Measurements from ENCODE around the gene PHF1. TPM values are rescaled to one million over a fixed set of nuclear protein-coding genes. Genes with fewer than 3 reads are reported as not detected.

PHF1 gene
- total RNA-seq, 2 experiments from 2014 or later: 31.9 to 32.6 TPM

DNA sequence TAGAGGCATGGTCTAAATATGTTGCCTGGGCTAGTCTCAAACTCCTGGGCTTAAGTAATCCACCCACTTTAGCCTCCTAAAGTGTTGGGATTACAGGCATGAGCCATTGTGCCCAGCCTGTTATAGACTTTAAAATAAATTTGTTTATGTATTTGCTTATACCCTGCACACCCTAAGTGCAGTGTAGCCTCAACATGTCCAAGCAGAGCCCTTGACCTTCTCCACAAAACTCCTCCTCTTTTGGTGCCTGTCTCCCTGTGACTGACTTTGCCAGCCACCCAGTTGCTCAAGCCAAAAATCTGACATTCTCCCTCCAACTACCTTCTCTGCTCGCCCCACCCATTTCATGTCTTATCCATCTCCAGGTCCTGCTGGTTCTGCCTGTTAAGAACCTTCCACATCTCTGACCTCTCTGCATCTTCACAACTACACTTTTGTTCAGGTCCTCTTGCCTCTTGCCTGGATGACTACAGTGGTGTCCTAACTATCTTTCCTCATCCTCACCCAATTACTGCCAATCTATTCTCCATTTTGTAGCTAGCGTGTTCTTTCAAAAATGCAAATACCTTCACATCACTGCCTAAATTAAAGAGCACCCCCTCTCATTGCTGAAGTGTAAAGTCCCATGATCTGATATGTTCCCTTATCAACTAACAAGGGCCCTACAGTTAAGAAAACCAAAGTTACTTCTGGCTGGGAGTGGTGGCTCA, 30.4 kb upstream of the PHF1 start:
- ChIA-PET POLR2A (no interaction called here), CTCF (no interaction called here)
- TF ChIP-seq, protein P1, sequence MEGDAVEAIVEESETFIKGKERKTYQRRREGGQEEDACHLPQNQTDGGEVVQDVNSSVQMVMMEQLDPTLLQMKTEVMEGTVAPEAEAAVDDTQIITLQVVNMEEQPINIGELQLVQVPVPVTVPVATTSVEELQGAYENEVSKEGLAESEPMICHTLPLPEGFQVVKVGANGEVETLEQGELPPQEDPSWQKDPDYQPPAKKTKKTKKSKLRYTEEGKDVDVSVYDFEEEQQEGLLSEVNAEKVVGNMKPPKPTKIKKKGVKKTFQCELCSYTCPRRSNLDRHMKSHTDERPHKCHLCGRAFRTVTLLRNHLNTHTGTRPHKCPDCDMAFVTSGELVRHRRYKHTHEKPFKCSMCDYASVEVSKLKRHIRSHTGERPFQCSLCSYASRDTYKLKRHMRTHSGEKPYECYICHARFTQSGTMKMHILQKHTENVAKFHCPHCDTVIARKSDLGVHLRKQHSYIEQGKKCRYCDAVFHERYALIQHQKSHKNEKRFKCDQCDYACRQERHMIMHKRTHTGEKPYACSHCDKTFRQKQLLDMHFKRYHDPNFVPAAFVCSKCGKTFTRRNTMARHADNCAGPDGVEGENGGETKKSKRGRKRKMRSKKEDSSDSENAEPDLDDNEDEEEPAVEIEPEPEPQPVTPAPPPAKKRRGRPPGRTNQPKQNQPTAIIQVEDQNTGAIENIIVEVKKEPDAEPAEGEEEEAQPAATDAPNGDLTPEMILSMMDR (IDR thresholded peaks at IDR 0.05): no peak
- Mint-ChIP-seq H3K27me3 (no peaks in the 10 kb centered on the region), H3K4me3 (no peak overlapping the region), H3K36me3 (ENCODE audit: low read depth) (no peaks in the 10 kb centered on the region), H3K9me3 (no peaks in the 10 kb centered on the region), H3K4me1 (ENCODE audit: low read depth) (no peaks in the 10 kb centered on the region), H3K27ac (no peak overlapping the region)
- DNase-seq (no peak), ATAC-seq (no peak)
- intact Hi-C loops (cut with micrococcal nuclease): no loop called here

DNA sequence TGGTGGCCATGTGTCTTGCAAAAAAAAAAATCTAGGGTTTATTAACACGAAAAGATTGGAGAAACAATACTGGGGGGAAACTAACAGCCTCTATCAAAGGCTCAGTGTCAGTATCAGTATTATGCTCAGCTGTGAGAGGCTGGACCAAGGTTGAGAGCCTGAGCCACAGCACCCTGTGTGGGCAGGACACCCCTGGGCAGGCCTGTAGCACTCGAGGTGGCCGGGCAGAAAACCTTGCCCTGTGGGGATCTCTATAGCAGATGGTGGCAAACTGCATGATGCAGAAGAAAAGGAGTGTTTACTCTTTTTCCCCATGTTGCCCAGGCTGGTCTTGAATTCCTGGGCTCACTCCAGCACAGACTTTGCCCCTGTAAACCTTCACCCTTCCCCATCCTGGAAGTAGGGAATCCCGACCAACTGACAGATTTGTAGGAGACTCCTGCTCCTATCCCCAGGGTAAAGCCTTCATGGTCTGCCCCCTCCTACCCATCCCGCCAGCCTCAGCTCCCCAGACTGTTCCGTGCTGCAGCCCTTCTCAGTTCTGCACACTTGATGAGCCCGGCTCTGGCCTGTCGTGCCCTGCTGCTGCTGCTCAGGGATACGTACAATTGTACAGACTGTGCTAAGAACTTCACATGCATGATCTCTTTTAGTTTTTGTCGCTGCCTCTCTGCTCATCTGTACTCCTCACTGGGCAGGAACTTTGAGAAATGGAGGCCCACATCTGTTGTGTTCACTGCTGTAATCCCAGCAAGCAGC, 27.2 kb upstream of the PHF1 start:
- TF ChIP-seq, protein P1 (IDR thresholded peaks at IDR 0.05): no peak
- DNase-seq (no peak), ATAC-seq (no peak)
- H3K27ac Mint-ChIP-seq: no peak overlapping the region
- H3K27me3 Mint-ChIP-seq: no peaks in the 10 kb centered on the region
- H3K4me3 Mint-ChIP-seq: no peak overlapping the region
- no peaks in the 10 kb centered on the region for H3K9me3 Mint-ChIP-seq
- intact Hi-C loops (cut with micrococcal nuclease): no loop called here
- ChIA-PET POLR2A (interaction anchor here (0.7 kb wide), 1 partner anchor 110 kb away, joined by 3 read pairs; no protein-coding TSS in a partner anchor), CTCF (no interaction called here)
- H3K4me1 Mint-ChIP-seq (ENCODE audit: low read depth): no peaks in the 10 kb centered on the region
- H3K36me3 Mint-ChIP-seq (ENCODE audit: low read depth): no peaks in the 10 kb centered on the region

DNA sequence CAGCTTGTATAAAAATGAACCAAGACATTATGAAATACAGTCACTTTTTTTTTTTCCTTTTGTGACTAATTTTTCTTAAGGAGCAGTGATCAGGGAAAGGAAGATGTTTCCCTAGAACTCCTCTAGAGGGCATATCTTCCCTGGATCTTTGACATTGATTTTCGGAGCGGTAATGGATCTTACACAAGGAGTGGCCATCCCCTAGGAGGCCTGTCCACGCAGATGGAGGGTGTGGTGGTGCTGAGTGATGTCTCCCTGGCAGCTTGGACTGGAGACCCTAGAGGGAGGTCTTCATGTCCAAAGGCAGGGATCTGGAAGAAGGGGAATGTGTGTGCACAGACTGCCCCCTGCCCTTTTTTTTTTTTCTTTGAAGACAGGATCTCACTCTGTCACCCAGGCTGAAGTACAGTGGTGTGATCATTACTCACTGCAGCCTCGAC, 26.2 kb upstream of the PHF1 start:
- no peaks in the 10 kb centered on the region for H3K27me3 Mint-ChIP-seq
- no peaks in the 10 kb centered on the region for H3K36me3 Mint-ChIP-seq (ENCODE audit: low read depth)
- ATAC-seq: no peak
- no peak for DNase-seq
- no peaks in the 10 kb centered on the region for H3K9me3 Mint-ChIP-seq
- CTCF ChIA-PET: no interaction called here
- no peak overlapping the region for H3K27ac Mint-ChIP-seq
- H3K4me1 Mint-ChIP-seq (ENCODE audit: low read depth): no peaks in the 10 kb centered on the region
- no peak overlapping the region for H3K4me3 Mint-ChIP-seq
- TF ChIP-seq, protein P1 (IDR thresholded peaks at IDR 0.05): no peak
- POLR2A ChIA-PET: interaction anchor here (0.7 kb wide), 1 partner anchor 111 kb away, joined by 3 read pairs; no protein-coding TSS in a partner anchor
- intact Hi-C loops (cut with micrococcal nuclease): no loop called here

DNA sequence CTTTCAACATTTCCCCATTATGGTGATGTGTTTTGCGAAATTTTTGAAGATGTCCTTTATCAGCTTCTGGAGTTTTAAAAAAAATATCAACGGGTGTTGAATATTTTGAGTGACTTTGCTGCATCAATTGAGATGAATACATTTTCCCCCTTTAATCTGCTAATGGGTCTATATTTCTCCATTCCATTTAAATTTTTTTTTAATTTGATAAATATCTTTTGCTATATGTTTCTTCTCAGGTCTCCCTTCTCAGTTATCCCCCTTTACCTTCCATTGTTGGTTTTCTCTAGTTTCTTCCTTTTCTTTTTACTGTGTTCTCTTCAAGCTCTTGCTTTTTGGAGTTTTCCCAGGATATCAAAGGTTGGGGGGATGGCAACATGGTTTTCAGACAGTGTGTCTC, 20.6 kb upstream of the PHF1 start:
- ATAC-seq: no peak
- CTCF ChIA-PET: interaction anchor here (0.8 to 2.2 kb wide), 17 partner anchors 16 to 190 kb away, joined by 3 to 11 read pairs (median 4); partner anchors contain the start of genes BAK1, PFDN6, RGL2 and ZBTB22
- TF ChIP-seq, protein P1 (IDR thresholded peaks at IDR 0.05): no peak
- intact Hi-C loops (cut with micrococcal nuclease): loop anchor here (5.0 kb wide), 1 partner anchor 37 kb away; no protein-coding TSS in a partner anchor
- no peaks in the 10 kb centered on the region for H3K9me3 Mint-ChIP-seq
- H3K4me1 Mint-ChIP-seq (ENCODE audit: low read depth): peaks cover 30% of the 10 kb centered on the region
- H3K27ac Mint-ChIP-seq: peak overlapping the region; percentile 93
- no peaks in the 10 kb centered on the region for H3K27me3 Mint-ChIP-seq
- peaks cover 21% of the 10 kb centered on the region for H3K36me3 Mint-ChIP-seq (ENCODE audit: low read depth)
- peak overlapping the region; percentile 21 for H3K4me3 Mint-ChIP-seq
- POLR2A ChIA-PET: interaction anchor here (1.3 to 1.5 kb wide), 3 partner anchors 36 to 180 kb away, joined by 3 to 7 read pairs (median 6); no protein-coding TSS in a partner anchor
- DNase-seq: no peak

Data from activated CD8-positive, alpha-beta T cell treated with anti-CD3 and anti-CD28 coated beads for 36 hours (primary cell).